AG08396 (cell line): ENCODE data around the gene FAM177B.
"Not testable (repeated sequence)": the region's sequence is repeated elsewhere in the genome, so short reads cannot be mapped to it uniquely, and the experiment has no call there.

Source experiments
- DNase-seq: peaks from one replicate; pipeline ENCODE4 v3.0.0; 2012; ENCODE audit warnings: low spot score, mixed read lengths

The FAM177B gene

GRCh38 chr1:222739929-222740328, 2.9 kb downstream of the FAM177B start:
- DNase-seq: no peak

- not testable (repeated sequence) for DNase-seq
These were observed 4.8 kb downstream of the FAM177B start for GRCh38 chr1:222741630-222742457.

GRCh38 chr1:222749927-222750326, 12.9 kb downstream of the FAM177B start:
- no peak for DNase-seq

GRCh38 chr1:222750651-222751050, 13.6 kb downstream of the FAM177B start:
- no peak for DNase-seq

- DNase-seq: no peak
These were observed 14.3 kb downstream of the FAM177B start for GRCh38 chr1:222751255-222751654.

- peak; percentile 83 for DNase-seq
These were observed 17.6 kb downstream of the FAM177B start for GRCh38 chr1:222754366-222755139.

GRCh38 chr1:222757646-222758268, 20.8 kb downstream of the FAM177B start:
- no peak for DNase-seq

- DNase-seq: no peak
These were observed 22.5 kb downstream of the FAM177B start for GRCh38 chr1:222759451-222760035.

- DNase-seq: no peak
These were observed 24.1 kb downstream of the FAM177B start for GRCh38 chr1:222761083-222761482.

GRCh38 chr1:222762178-222762577, 25.2 kb downstream of the FAM177B start:
- DNase-seq: not testable (repeated sequence)

- DNase-seq: no peak
These were observed 30.2 kb downstream of the FAM177B start for GRCh38 chr1:222767152-222767571.

GRCh38 chr1:222768592-222768991, 31.6 kb downstream of the FAM177B start:
- DNase-seq: no peak

- no peak for DNase-seq
These were observed 32.2 kb downstream of the FAM177B start for GRCh38 chr1:222769181-222769580.

GRCh38 chr1:222769971-222770620, 33.1 kb downstream of the FAM177B start:
- no peak for DNase-seq

- DNase-seq: no peak
These were observed 36.0 kb downstream of the FAM177B start for GRCh38 chr1:222772996-222773379.

GRCh38 chr1:222777463-222777862, 40.5 kb downstream of the FAM177B start:
- no peak for DNase-seq

GRCh38 chr1:222777977-222778376, 41.0 kb downstream of the FAM177B start:
- DNase-seq: no peak

- no peak for DNase-seq
These were observed 44.2 kb downstream of the FAM177B start for GRCh38 chr1:222781251-222781650.

- DNase-seq: no peak
These were observed 46.0 kb downstream of the FAM177B start for GRCh38 chr1:222783051-222783450.

GRCh38 chr1:222784371-222784770, 47.4 kb downstream of the FAM177B start:
- no peak for DNase-seq

- no peak for DNase-seq
These were observed 47.9 kb downstream of the FAM177B start for GRCh38 chr1:222784916-222785315.

- DNase-seq: no peak
These were observed 48.5 kb downstream of the FAM177B start for GRCh38 chr1:222785529-222785928.
